ENCODE results near the gene FRMD6.

Gene FRMD6

DNA sequence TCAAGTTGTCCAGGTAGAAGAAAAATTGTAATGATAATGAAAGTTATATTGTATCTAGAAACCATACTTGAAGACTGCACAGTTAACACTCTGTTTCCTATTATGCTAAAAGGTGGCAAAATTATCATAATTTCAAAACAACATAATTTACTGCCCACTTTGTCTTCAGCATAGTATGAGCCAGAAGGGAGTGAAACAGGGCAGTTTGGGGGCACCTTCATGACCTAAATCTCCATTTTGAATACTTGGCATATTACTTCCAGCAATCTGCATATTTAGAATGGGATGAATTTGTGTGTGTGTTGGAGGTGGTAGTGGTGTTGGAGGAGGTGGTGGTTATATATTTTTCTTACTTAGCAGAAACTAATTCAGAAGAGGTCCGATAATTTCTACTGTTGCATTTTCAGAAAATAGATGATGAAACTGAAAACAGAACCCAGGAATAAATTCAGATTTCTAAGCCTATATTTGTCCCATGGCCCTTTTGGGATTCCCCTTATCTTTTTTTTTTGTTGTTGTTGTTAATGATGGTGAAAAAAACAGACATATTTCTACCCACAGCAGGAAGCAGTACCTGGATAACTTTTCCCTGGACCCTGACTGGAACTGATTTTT is 26.6 kb upstream of the FRMD6 start:
- Histone ChIP-seq H3K9me2 (replicated peaks; ENCODE audit: insufficient read depth, low read length) (no peaks in the 10 kb centered on the region), H3K36me3 (ENCODE audit: low read length) (no peaks in the 10 kb centered on the region), H3K27me3 (ENCODE audit: low read length) (no peaks in the 10 kb centered on the region), H3K4me2 (ENCODE audit: low read depth, low read length, poor library complexity, severe bottlenecking) (no peak overlapping the region), H3K9ac (ENCODE audit: low read length) (no peak overlapping the region), H3F3A (ENCODE audit: insufficient read depth) (no peaks in the 10 kb centered on the region), H3K27ac (ENCODE audit: low read depth, low read length) (no peak overlapping the region), H3K4me3 (ENCODE audit: insufficient read depth, low read length, poor library complexity, severe bottlenecking) (no peak overlapping the region), H3K79me2 (ENCODE audit: insufficient read depth, low read length) (no peaks in the 10 kb centered on the region), H2AFZ (ENCODE audit: low read depth, low read length, severe bottlenecking) (no peak overlapping the region), H4K20me1 (ENCODE audit: low read depth, low read length) (no peaks in the 10 kb centered on the region), H3K9me3 (ENCODE audit: insufficient read depth, low read length) (no peaks in the 10 kb centered on the region)
- no peak for TF ChIP-seq EZH2phosphoT487 (conservative IDR thresholded peaks at IDR 0.05; ENCODE audit: low read length)
- TF ChIP-seq, protein P1, sequence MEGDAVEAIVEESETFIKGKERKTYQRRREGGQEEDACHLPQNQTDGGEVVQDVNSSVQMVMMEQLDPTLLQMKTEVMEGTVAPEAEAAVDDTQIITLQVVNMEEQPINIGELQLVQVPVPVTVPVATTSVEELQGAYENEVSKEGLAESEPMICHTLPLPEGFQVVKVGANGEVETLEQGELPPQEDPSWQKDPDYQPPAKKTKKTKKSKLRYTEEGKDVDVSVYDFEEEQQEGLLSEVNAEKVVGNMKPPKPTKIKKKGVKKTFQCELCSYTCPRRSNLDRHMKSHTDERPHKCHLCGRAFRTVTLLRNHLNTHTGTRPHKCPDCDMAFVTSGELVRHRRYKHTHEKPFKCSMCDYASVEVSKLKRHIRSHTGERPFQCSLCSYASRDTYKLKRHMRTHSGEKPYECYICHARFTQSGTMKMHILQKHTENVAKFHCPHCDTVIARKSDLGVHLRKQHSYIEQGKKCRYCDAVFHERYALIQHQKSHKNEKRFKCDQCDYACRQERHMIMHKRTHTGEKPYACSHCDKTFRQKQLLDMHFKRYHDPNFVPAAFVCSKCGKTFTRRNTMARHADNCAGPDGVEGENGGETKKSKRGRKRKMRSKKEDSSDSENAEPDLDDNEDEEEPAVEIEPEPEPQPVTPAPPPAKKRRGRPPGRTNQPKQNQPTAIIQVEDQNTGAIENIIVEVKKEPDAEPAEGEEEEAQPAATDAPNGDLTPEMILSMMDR (IDR thresholded peaks at IDR 0.05; ENCODE audit: insufficient read depth, low read length, poor library complexity, severe bottlenecking), result no peak

DNA sequence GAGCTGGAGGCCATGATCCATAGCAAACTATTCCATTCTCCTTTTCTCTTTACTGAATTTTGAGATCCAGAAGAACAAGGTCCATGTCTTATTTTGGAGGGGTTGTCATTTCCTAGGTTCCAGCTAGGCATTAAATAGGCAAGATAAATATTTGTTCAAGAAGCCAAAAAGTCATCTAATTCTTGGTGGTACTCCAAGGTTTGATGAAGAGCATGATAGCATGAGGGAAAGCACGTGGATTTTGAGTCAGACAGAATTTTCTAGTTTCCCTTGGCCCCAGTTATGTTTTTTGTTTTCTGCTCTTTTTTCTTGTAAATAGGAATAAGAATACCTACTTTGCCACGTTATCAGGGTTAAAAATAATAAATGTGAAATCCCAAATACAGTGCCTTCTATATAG is 25.5 kb upstream of the FRMD6 start:
- TF ChIP-seq, protein P1 (IDR thresholded peaks at IDR 0.05; ENCODE audit: insufficient read depth, low read length, poor library complexity, severe bottlenecking), result no peak
- no peak for TF ChIP-seq EZH2phosphoT487 (conservative IDR thresholded peaks at IDR 0.05; ENCODE audit: low read length)
- no peaks in the 10 kb centered on the region for H3K9me3 ChIP-seq (ENCODE audit: insufficient read depth, low read length)
- no peaks in the 10 kb centered on the region for H3K36me3 ChIP-seq (ENCODE audit: low read length)
- H3F3A ChIP-seq (ENCODE audit: insufficient read depth), result no peaks in the 10 kb centered on the region
- H3K79me2 ChIP-seq (ENCODE audit: insufficient read depth, low read length), result no peaks in the 10 kb centered on the region
- H3K4me3 ChIP-seq (ENCODE audit: insufficient read depth, low read length, poor library complexity, severe bottlenecking), result no peak overlapping the region
- no peaks in the 10 kb centered on the region for H3K9me2 ChIP-seq (replicated peaks; ENCODE audit: insufficient read depth, low read length)
- H3K27ac ChIP-seq (ENCODE audit: low read depth, low read length), result no peak overlapping the region
- H4K20me1 ChIP-seq (ENCODE audit: low read depth, low read length), result no peaks in the 10 kb centered on the region
- H3K27me3 ChIP-seq (ENCODE audit: low read length), result no peaks in the 10 kb centered on the region
- H2AFZ ChIP-seq (ENCODE audit: low read depth, low read length, severe bottlenecking), result no peak overlapping the region
- H3K9ac ChIP-seq (ENCODE audit: low read length), result no peak overlapping the region
- H3K4me2 ChIP-seq (ENCODE audit: low read depth, low read length, poor library complexity, severe bottlenecking), result no peak overlapping the region

DNA sequence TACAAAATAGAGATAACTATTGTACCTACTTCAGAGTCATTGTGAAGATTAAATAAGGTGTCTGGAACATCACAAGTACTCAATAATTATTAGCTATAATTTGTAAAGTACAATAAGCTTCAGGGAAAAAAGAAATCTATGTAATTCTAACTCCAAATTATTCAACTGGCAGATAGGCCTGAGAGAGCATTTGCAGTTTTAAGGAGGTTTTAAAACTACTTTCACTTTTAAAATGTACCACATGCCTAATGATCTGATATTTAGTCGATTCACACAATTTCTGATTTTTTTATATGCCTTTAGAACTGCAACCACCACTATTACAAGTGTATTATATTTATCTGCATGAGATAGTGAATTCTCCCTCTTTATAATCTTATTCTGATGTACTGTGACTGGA is 24.9 kb upstream of the FRMD6 start:
- H3K79me2 ChIP-seq (ENCODE audit: insufficient read depth, low read length), result no peaks in the 10 kb centered on the region
- H2AFZ ChIP-seq (ENCODE audit: low read depth, low read length, severe bottlenecking), result no peak overlapping the region
- no peak for TF ChIP-seq EZH2phosphoT487 (conservative IDR thresholded peaks at IDR 0.05; ENCODE audit: low read length)
- TF ChIP-seq, protein P1 (IDR thresholded peaks at IDR 0.05; ENCODE audit: insufficient read depth, low read length, poor library complexity, severe bottlenecking), result no peak

More for the DNA sequence above, 24.9 kb upstream of the FRMD6 start:
- Histone ChIP-seq H4K20me1 (ENCODE audit: low read depth, low read length) (no peaks in the 10 kb centered on the region), H3K9me2 (replicated peaks; ENCODE audit: insufficient read depth, low read length) (no peaks in the 10 kb centered on the region), H3K9ac (ENCODE audit: low read length) (no peak overlapping the region), H3K4me2 (ENCODE audit: low read depth, low read length, poor library complexity, severe bottlenecking) (peak overlapping the region; percentile 13), H3F3A (ENCODE audit: insufficient read depth) (no peaks in the 10 kb centered on the region), H3K27ac (ENCODE audit: low read depth, low read length) (no peak overlapping the region), H3K9me3 (ENCODE audit: insufficient read depth, low read length) (no peaks in the 10 kb centered on the region), H3K4me3 (ENCODE audit: insufficient read depth, low read length, poor library complexity, severe bottlenecking) (no peak overlapping the region), H3K36me3 (ENCODE audit: low read length) (no peaks in the 10 kb centered on the region), H3K27me3 (ENCODE audit: low read length) (no peaks in the 10 kb centered on the region)
